ENCODE data around the gene ARL15.

DNA sequence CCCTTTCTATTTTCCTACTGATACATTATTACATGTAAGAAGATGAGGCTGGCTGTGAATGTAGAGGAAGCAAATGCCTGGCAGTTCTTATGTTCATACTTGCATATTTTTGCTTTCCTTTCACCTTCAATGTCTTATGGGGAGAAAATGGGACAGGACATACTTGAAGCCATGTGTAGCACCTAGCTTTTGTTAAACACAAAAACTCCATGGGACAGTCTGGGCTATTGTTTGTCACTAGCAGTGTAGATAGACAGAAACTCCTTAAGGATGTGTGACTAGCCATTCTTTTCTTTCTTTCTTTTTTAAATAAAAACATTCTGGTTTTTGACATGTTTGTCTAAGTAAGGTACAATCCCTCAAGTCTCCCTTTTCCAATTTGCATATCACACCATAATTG is 122.7 kb downstream of the ARL15 start:
- TF ChIP-seq, protein P1, sequence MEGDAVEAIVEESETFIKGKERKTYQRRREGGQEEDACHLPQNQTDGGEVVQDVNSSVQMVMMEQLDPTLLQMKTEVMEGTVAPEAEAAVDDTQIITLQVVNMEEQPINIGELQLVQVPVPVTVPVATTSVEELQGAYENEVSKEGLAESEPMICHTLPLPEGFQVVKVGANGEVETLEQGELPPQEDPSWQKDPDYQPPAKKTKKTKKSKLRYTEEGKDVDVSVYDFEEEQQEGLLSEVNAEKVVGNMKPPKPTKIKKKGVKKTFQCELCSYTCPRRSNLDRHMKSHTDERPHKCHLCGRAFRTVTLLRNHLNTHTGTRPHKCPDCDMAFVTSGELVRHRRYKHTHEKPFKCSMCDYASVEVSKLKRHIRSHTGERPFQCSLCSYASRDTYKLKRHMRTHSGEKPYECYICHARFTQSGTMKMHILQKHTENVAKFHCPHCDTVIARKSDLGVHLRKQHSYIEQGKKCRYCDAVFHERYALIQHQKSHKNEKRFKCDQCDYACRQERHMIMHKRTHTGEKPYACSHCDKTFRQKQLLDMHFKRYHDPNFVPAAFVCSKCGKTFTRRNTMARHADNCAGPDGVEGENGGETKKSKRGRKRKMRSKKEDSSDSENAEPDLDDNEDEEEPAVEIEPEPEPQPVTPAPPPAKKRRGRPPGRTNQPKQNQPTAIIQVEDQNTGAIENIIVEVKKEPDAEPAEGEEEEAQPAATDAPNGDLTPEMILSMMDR (IDR thresholded peaks at IDR 0.05): no peak
- TF ChIP-seq POLR2AphosphoS5 (IDR thresholded peaks at IDR 0.05; ENCODE audit: insufficient read depth in 1 of 2, low read depth in 1 of 2): no peak

Measured in vagina (tissue), 2 donors.